OCI-LY3 (cell line): ENCODE measurements around the gene BCL11B.

Experiments used
- EZH2phosphoT487 ChIP-seq: fragments of 200-600 bp; shearing (Covaris generic); IDR thresholded peaks from 2 replicates; pipeline ENCODE4 v1.6.1; 2018; ENCODE audit warnings: antibody characterized with exemption, mixed run types, low read depth
- TF ChIP-seq, protein P1 (sequence below): fragments of 200-600, 300-600 bp; sonication (generic); IDR thresholded peaks from 2 replicates; pipeline ENCODE4 v1.5.1; 2014; ENCODE audit warnings: antibody characterized with exemption, low read length, low read depth

DNA sequence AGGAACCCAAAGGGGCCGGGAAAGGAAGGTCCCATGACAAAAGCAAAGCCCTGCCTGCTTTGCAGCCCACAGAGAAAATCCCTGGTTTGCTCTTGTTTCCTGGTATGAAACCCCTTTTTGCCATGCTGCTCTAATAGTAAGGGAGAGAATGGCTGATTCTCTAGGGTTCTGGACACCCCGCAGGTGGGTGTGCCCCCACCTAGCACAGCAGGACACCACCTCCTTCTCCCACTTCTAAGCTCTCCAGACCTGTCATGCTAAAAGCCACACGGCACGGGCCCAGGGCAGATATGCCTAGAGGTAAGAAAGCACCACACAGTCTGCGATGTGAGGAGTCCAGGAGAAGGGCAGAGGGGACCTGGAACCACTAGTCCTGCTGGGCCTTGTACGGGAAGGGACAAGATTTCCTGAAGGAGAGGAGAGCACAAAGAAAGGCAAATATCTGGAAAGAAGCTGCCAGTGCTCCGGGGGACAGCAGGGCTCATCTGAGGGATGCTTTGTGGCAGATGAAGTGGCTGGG lies 113.3 kb downstream of the BCL11B start:
- TF ChIP-seq, protein P1, sequence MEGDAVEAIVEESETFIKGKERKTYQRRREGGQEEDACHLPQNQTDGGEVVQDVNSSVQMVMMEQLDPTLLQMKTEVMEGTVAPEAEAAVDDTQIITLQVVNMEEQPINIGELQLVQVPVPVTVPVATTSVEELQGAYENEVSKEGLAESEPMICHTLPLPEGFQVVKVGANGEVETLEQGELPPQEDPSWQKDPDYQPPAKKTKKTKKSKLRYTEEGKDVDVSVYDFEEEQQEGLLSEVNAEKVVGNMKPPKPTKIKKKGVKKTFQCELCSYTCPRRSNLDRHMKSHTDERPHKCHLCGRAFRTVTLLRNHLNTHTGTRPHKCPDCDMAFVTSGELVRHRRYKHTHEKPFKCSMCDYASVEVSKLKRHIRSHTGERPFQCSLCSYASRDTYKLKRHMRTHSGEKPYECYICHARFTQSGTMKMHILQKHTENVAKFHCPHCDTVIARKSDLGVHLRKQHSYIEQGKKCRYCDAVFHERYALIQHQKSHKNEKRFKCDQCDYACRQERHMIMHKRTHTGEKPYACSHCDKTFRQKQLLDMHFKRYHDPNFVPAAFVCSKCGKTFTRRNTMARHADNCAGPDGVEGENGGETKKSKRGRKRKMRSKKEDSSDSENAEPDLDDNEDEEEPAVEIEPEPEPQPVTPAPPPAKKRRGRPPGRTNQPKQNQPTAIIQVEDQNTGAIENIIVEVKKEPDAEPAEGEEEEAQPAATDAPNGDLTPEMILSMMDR: no peak
- TF ChIP-seq EZH2phosphoT487: no peak
